OCI-LY1 (cell line): ENCODE measurements around the gene F13B.

Source experiments
- H2AFZ ChIP-seq: fragments of 200-600 bp; sonication (generic), shearing (Covaris generic); 2 replicates; pipeline ENCODE4 v1.6.0; 2014; ENCODE audit warnings: antibody characterized with exemption, mild to moderate bottlenecking, low read length
- H3F3A ChIP-seq: fragments of 200-600 bp; sonication (generic), shearing (Covaris generic); 2 replicates; pipeline ENCODE4 v1.6.0; 2014; ENCODE audit warnings: mild to moderate bottlenecking, antibody characterized with exemption, low read length, moderate library complexity; ENCODE audit not compliant: insufficient read depth
- H3K27ac ChIP-seq: fragments of 200-600 bp; sonication (generic); 2 replicates; pipeline ENCODE4 v1.5.1; 2014; ENCODE audit warnings: low read length, mixed run types, mild to moderate bottlenecking, low read depth; ENCODE audit not compliant: poor library complexity, severe bottlenecking
- H3K27me3 ChIP-seq: fragments of 200-600 bp; sonication (generic); 2 replicates; pipeline ENCODE4 v1.6.0; 2014; ENCODE audit warnings: antibody characterized with exemption, mild to moderate bottlenecking, low read length, moderate library complexity; ENCODE audit not compliant: insufficient read depth
- H3K36me3 ChIP-seq: fragments of 200-600 bp; sonication (generic); 2 replicates; pipeline ENCODE4 v1.6.1; 2014; ENCODE audit warnings: mild to moderate bottlenecking, antibody characterized with exemption, low read length, moderate library complexity, mixed read lengths; ENCODE audit not compliant: insufficient read depth
- H3K4me1 ChIP-seq: fragments of 200-600 bp; sonication (generic); 2 replicates; pipeline ENCODE4 v1.5.1; 2014; ENCODE audit warnings: mild to moderate bottlenecking, low read length, moderate library complexity; ENCODE audit not compliant: insufficient read depth, severe bottlenecking
- H3K4me2 ChIP-seq: fragments of 200-600 bp; sonication (generic), shearing (Covaris generic); 2 replicates; pipeline ENCODE4 v1.6.1; 2014; ENCODE audit warnings: low read length
- H3K4me3 ChIP-seq: fragments of 200-600 bp; sonication (generic); 2 replicates; pipeline ENCODE4 v1.5.1; 2014; ENCODE audit warnings: low read length, low read depth, mild to moderate bottlenecking, mixed read lengths; ENCODE audit not compliant: poor library complexity, severe bottlenecking
- H3K79me2 ChIP-seq: fragments of 200-600 bp; shearing (Covaris generic); 2 replicates; pipeline ENCODE4 v1.6.1; 2016; ENCODE audit warnings: mixed run types, low read length, mixed read lengths; ENCODE audit not compliant: insufficient read depth
- H3K9ac ChIP-seq: fragments of 200-600 bp; sonication (generic), shearing (Covaris generic); 2 replicates; pipeline ENCODE4 v1.6.1; 2014; ENCODE audit warnings: mild to moderate bottlenecking, low read length, mixed read lengths
- H3K9me2 ChIP-seq: fragments of 200-600 bp; sonication (generic), shearing (Covaris generic); 2 replicates; pipeline ENCODE4 v1.6.1; 2014; ENCODE audit warnings: low read depth, mild to moderate bottlenecking, low read length, mixed read lengths
- H3K9me3 ChIP-seq: fragments of 200-600 bp; shearing (Covaris generic); 2 replicates; pipeline ENCODE4 v1.6.1; 2014; ENCODE audit warnings: low read length, mixed read lengths
- H4K20me1 ChIP-seq: fragments of 200-600 bp; sonication (generic), shearing (Covaris generic); 2 replicates; pipeline ENCODE4 v1.6.0; 2016; ENCODE audit warnings: mild to moderate bottlenecking, low read length; ENCODE audit not compliant: insufficient read depth
- CTCF ChIP-seq: fragments of 200-600 bp; sonication (generic), shearing (Covaris generic); IDR thresholded peaks from 2 replicates; pipeline ENCODE4 v1.5.1; 2017; ENCODE audit warnings: mild to moderate bottlenecking, antibody characterized with exemption, low read length, moderate library complexity, mixed read lengths
- EZH2 ChIP-seq: fragments of 200-600 bp; sonication (generic), shearing (Covaris generic); IDR thresholded peaks from 2 replicates; pipeline ENCODE4 v1.8.0; 2017; ENCODE audit warnings: borderline replicate concordance, mixed run types, mild to moderate bottlenecking, antibody characterized with exemption, low read length, moderate library complexity, mixed read lengths

Gene F13B

GRCh38 chr1:197029749-197030148, 37.3 kb downstream of the F13B start:
- Histone ChIP-seq H3K36me3 (no peaks in the 10 kb centered on the region), H3K4me3 (no peak overlapping the region), H3F3A (no peaks in the 10 kb centered on the region), H3K9me3 (no peaks in the 10 kb centered on the region), H2AFZ (no peak overlapping the region), H3K79me2 (no peaks in the 10 kb centered on the region), H3K9ac (no peak overlapping the region), H3K4me2 (no peak overlapping the region), H3K4me1 (no peaks in the 10 kb centered on the region), H3K27ac (no peak overlapping the region), H3K27me3 (no peaks in the 10 kb centered on the region), H3K9me2 (no peaks in the 10 kb centered on the region), H4K20me1 (no peaks in the 10 kb centered on the region)
- TF ChIP-seq EZH2 (no peak), CTCF (no peak)

GRCh38 chr1:197027359-197027758, 39.7 kb downstream of the F13B start:
- H3K36me3 ChIP-seq, result no peaks in the 10 kb centered on the region
- no peak overlapping the region for H2AFZ ChIP-seq
- H3F3A ChIP-seq, result no peaks in the 10 kb centered on the region
- H3K27me3 ChIP-seq, result no peaks in the 10 kb centered on the region
- no peak overlapping the region for H3K9ac ChIP-seq
- no peak overlapping the region for H3K4me3 ChIP-seq
- no peak overlapping the region for H3K4me2 ChIP-seq
- H3K9me2 ChIP-seq, result no peaks in the 10 kb centered on the region
- no peaks in the 10 kb centered on the region for H4K20me1 ChIP-seq
- H3K4me1 ChIP-seq, result no peaks in the 10 kb centered on the region
- TF ChIP-seq CTCF (no peak), EZH2 (no peak)
- H3K9me3 ChIP-seq, result no peaks in the 10 kb centered on the region
- H3K79me2 ChIP-seq, result no peaks in the 10 kb centered on the region
- no peak overlapping the region for H3K27ac ChIP-seq

GRCh38 chr1:197024460-197024859, 42.6 kb downstream of the F13B start:
- no peaks in the 10 kb centered on the region for H3K9me2 ChIP-seq
- no peaks in the 10 kb centered on the region for H3K27me3 ChIP-seq
- H3K9ac ChIP-seq, result no peak overlapping the region
- no peak overlapping the region for H3K4me3 ChIP-seq
- H3K9me3 ChIP-seq, result no peaks in the 10 kb centered on the region
- H2AFZ ChIP-seq, result no peak overlapping the region
- H3K4me2 ChIP-seq, result no peak overlapping the region
- H3K4me1 ChIP-seq, result no peaks in the 10 kb centered on the region
- no peak overlapping the region for H3K27ac ChIP-seq
- no peaks in the 10 kb centered on the region for H3K79me2 ChIP-seq
- H3F3A ChIP-seq, result no peaks in the 10 kb centered on the region
- TF ChIP-seq CTCF (no peak), EZH2 (no peak)
- H3K36me3 ChIP-seq, result no peaks in the 10 kb centered on the region
- no peaks in the 10 kb centered on the region for H4K20me1 ChIP-seq
